Brain microvascular endothelial cell (primary cell): ENCODE results near the gene PTPN5.

Experiments
- DNase-seq: peaks from one replicate; pipeline ENCODE4 v3.0.0-alpha.2; 2020
- H3K27ac ChIP-seq: fragments of 250-450 bp; sonication (Bioruptor Pico); 2 replicates; pipeline ENCODE4 v1.5.1; 2020; ENCODE audit warnings: mild to moderate bottlenecking, moderate library complexity
- H3K27me3 ChIP-seq: fragments of 250-450 bp; sonication (Bioruptor Pico); replicated peaks from 2 replicates; pipeline ENCODE4 v1.5.1; 2020; ENCODE audit warnings: mild to moderate bottlenecking
- H3K36me3 ChIP-seq: fragments of 250-450 bp; sonication (Bioruptor Pico); replicated peaks from 2 replicates; pipeline ENCODE4 v1.5.1; 2020; ENCODE audit warnings: mild to moderate bottlenecking
- H3K4me3 ChIP-seq: 2 replicates; pipeline ENCODE4 v1.5.1; 2011; ENCODE audit warnings: low read depth, mild to moderate bottlenecking, control low read depth, low read length, moderate library complexity
- CTCF ChIP-seq: IDR thresholded peaks from 2 replicates; pipeline ENCODE4 v1.5.1; 2011; ENCODE audit warnings: low read depth, mild to moderate bottlenecking, moderate library complexity, low read length, control low read depth, inconsistent platforms; ENCODE audit errors: missing control alignments
- in situ Hi-C: cut with HindIII; loops from 2 replicates; pipeline ENCODE4 v1.10.0; 2017; ENCODE audit warnings: low sequenced_read_pairs, low pct_ligation_motif_present

PTPN5 gene

GRCh38 chr11:18802381-18803257 lies 11.0 kb upstream of the PTPN5 start:
- peak; percentile 78 for DNase-seq
- H3K36me3 ChIP-seq, result no peaks in the 10 kb centered on the region
- H3K27ac ChIP-seq, result no peak overlapping the region
- no peaks in the 10 kb centered on the region for H3K27me3 ChIP-seq
- in situ Hi-C loops, result no loop called here
- H3K4me3 ChIP-seq, result no peak overlapping the region
- peak; percentile 71 for TF ChIP-seq CTCF

- Histone ChIP-seq H3K27ac (no peak overlapping the region), H3K4me3 (no peak overlapping the region), H3K27me3 (peaks cover 2% of the 10 kb centered on the region), H3K36me3 (no peaks in the 10 kb centered on the region)
- in situ Hi-C loops, result no loop called here
- TF ChIP-seq CTCF, result no peak
- no peak for DNase-seq
Measured at GRCh38 chr11:18798799-18799469, 7.3 kb upstream of the PTPN5 start.

GRCh38 chr11:18794956-18795355 lies 3.4 kb upstream of the PTPN5 start:
- Histone ChIP-seq H3K36me3 (no peaks in the 10 kb centered on the region), H3K27ac (no peak overlapping the region), H3K4me3 (no peak overlapping the region), H3K27me3 (peaks cover 35% of the 10 kb centered on the region)
- in situ Hi-C loops, result no loop called here
- no peak for TF ChIP-seq CTCF
- no peak for DNase-seq

GRCh38 chr11:18792827-18793226 lies 1.2 kb upstream of the PTPN5 start:
- no peak for TF ChIP-seq CTCF
- in situ Hi-C loops, result no loop called here
- peaks cover 40% of the 10 kb centered on the region for H3K27me3 ChIP-seq
- H3K27ac ChIP-seq, result no peak overlapping the region
- no peak overlapping the region for H3K4me3 ChIP-seq
- no peaks in the 10 kb centered on the region for H3K36me3 ChIP-seq
- DNase-seq, result no peak

GRCh38 chr11:18791969-18792628 lies 501 bp upstream of the PTPN5 start:
- H3K27me3 ChIP-seq, result peaks cover 40% of the 10 kb centered on the region
- TF ChIP-seq CTCF, result no peak
- no peaks in the 10 kb centered on the region for H3K36me3 ChIP-seq
- H3K4me3 ChIP-seq, result peak overlapping the region; percentile 30
- in situ Hi-C loops, result no loop called here
- DNase-seq, result no peak
- no peak overlapping the region for H3K27ac ChIP-seq
